NCI-H2029 (cell line): Measurements from ENCODE around the gene TRIM43B.
"Not testable (repeated sequence)": the region's sequence is repeated elsewhere in the genome, so short reads cannot be mapped to it uniquely, and the experiment has no call there.

Source experiments
- DNase-seq: peaks from one replicate; lab custom pipeline; 2025; lab: John Stamatoyannopoulos, UW

TRIM43B gene

GRCh38 chr2:95433973-95434372, 50.6 kb downstream of the TRIM43B start:
- DNase-seq: not testable (repeated sequence)

GRCh38 chr2:95433373-95433772, 51.2 kb downstream of the TRIM43B start:
- DNase-seq: not testable (repeated sequence)

GRCh38 chr2:95429748-95430467, 54.6 kb downstream of the TRIM43B start:
- DNase-seq: not testable (repeated sequence)

GRCh38 chr2:95427196-95427867, 57.2 kb downstream of the TRIM43B start:
- not testable (repeated sequence) for DNase-seq
